ENCODE data around the gene ABCA12.

DNA sequence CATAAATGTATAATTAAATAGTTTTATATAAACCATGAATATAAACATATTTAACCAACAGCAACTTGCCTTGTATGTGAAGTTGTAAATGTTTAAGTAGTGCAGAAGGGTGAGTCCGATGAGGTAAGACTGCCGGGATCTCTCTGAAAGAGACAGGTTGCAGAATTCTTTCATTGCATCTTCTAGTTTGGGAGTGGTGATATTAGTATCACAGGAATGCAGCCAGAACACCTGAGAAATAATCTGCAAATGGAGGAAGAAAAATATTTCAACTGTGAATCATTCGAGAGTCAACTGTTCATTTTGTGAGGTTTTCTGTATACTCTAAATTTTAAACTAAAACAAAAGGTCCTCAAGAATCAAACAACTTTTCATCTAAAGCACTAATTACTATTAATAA is 123.0 kb downstream of the ABCA12 start:
- TF ChIP-seq, protein P1, sequence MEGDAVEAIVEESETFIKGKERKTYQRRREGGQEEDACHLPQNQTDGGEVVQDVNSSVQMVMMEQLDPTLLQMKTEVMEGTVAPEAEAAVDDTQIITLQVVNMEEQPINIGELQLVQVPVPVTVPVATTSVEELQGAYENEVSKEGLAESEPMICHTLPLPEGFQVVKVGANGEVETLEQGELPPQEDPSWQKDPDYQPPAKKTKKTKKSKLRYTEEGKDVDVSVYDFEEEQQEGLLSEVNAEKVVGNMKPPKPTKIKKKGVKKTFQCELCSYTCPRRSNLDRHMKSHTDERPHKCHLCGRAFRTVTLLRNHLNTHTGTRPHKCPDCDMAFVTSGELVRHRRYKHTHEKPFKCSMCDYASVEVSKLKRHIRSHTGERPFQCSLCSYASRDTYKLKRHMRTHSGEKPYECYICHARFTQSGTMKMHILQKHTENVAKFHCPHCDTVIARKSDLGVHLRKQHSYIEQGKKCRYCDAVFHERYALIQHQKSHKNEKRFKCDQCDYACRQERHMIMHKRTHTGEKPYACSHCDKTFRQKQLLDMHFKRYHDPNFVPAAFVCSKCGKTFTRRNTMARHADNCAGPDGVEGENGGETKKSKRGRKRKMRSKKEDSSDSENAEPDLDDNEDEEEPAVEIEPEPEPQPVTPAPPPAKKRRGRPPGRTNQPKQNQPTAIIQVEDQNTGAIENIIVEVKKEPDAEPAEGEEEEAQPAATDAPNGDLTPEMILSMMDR (IDR thresholded peaks at IDR 0.05), result no peak
- TF ChIP-seq POLR2A (IDR thresholded peaks at IDR 0.05), result no peak

All from body of pancreas (tissue), 4 donors.